ENCODE measurements around the gene ZBTB7A. TPM values are rescaled to one million over a fixed set of nuclear protein-coding genes. Genes with fewer than 3 reads are reported as not detected.

ZBTB7A gene
- total RNA-seq, 1 experiment from 2014 or later = 15.9 TPM

GRCh38 chr19:4036576-4037300 is 30.0 kb downstream of the ZBTB7A start:
- Histone ChIP-seq H3K27ac (no peak overlapping the region), H3K9me3 (replicated peaks) (no peaks in the 10 kb centered on the region), H3K4me1 (replicated peaks) (no peaks in the 10 kb centered on the region), H3K4me3 (no peak overlapping the region), H3K36me3 (peaks cover 48% of the 10 kb centered on the region), H3K27me3 (replicated peaks) (no peaks in the 10 kb centered on the region)
- DNase-seq (ENCODE audit: low read depth in 1 of 2, low spot score in 2 of 2) = no peak

- Histone ChIP-seq H3K36me3 (peaks cover 57% of the 10 kb centered on the region), H3K4me3 (no peak overlapping the region), H3K4me1 (replicated peaks) (no peaks in the 10 kb centered on the region), H3K9me3 (replicated peaks) (no peaks in the 10 kb centered on the region), H3K27me3 (replicated peaks) (no peaks in the 10 kb centered on the region), H3K27ac (no peak overlapping the region)
- no peak for DNase-seq (ENCODE audit: low read depth in 1 of 2, low spot score in 2 of 2)
Measured at GRCh38 chr19:4035582-4035981, 31.1 kb downstream of the ZBTB7A start.

DNA sequence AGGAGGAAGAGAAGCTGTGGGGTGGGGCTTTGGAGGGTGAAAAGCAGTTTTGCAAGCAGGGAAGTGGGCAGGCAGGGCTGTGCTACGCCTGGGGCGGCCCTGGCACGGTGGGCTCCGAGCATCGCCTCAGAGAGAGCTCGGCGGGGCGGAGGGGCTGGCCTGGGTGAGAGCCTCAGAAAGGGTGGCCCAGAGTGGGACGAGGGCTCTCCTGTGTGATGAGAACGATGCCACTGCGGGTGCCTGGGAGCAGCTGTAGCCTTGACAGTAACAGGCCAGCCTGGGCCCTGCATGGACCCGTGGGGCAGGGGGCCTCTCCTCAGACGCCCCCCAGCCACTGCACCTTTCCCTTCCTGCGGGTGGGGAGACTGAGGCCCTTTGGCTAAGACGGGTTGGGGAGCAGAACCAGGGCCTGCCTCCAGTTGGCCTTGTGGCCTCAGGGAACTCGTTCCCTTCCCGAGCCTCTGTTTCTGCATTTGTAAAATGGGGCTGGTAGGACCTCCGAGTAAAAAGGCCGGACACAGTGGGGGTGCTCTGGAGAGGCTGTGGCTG is 31.6 kb downstream of the ZBTB7A start:
- no peak for DNase-seq (ENCODE audit: low read depth in 1 of 2, low spot score in 2 of 2)
- no peak overlapping the region for H3K27ac ChIP-seq
- no peaks in the 10 kb centered on the region for H3K27me3 ChIP-seq (replicated peaks)
- no peak overlapping the region for H3K4me3 ChIP-seq
- no peaks in the 10 kb centered on the region for H3K4me1 ChIP-seq (replicated peaks)
- H3K36me3 ChIP-seq = peaks cover 55% of the 10 kb centered on the region
- H3K9me3 ChIP-seq (replicated peaks) = no peaks in the 10 kb centered on the region

DNA sequence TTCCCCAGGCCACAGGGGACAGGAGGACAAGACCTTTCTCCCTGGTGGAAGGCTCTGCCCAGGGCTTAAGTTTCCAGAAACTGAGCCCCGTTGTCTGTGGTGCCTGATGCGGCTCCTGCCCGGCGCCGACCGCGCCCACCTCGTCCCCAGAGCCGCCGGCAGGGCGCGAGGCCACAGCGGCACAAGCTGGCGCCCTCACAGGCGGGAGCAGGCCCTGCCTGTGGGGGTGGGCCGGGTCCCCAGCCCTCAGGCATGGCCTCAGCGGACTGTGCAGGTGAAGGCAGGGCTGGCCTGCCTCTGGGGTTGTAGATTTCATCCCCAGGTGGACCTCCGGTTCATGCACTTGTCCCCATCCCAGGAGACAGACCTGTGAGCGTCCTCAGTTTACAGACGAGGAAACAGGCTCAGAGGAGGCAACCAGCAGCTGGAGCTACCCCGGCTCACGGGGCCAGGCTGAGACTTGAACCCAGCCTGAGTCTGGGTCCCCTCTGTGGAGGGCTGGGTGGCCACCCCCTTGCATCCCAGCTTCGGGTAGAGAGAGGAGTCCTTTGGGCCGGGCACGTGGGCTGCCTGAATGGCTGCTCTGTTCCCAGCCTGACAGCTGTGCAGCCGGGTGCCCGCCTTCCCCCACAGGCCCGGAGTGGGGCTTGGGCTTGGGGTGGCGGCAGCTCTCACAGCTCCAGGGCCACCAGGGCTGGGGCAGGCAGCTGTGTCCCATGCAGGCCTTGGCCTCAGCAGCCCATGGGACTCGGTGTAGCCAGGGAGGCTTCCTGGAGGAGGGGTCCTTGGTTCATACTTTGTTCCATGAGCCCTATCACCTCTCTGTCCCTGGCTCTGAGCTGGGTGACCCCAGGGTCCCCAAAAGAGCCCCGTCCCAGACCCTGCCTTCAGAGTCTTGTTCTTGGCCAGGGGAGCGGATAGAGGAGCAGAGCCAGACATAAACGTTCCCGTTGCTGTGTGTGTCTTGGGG is 32.4 kb downstream of the ZBTB7A start:
- H3K4me1 ChIP-seq (replicated peaks) = no peaks in the 10 kb centered on the region
- H3K4me3 ChIP-seq = no peak overlapping the region
- H3K27me3 ChIP-seq (replicated peaks) = no peaks in the 10 kb centered on the region
- no peaks in the 10 kb centered on the region for H3K9me3 ChIP-seq (replicated peaks)
- H3K27ac ChIP-seq = no peak overlapping the region
- H3K36me3 ChIP-seq = peaks cover 58% of the 10 kb centered on the region
- DNase-seq (ENCODE audit: low read depth in 1 of 2, low spot score in 2 of 2) = no peak

DNA sequence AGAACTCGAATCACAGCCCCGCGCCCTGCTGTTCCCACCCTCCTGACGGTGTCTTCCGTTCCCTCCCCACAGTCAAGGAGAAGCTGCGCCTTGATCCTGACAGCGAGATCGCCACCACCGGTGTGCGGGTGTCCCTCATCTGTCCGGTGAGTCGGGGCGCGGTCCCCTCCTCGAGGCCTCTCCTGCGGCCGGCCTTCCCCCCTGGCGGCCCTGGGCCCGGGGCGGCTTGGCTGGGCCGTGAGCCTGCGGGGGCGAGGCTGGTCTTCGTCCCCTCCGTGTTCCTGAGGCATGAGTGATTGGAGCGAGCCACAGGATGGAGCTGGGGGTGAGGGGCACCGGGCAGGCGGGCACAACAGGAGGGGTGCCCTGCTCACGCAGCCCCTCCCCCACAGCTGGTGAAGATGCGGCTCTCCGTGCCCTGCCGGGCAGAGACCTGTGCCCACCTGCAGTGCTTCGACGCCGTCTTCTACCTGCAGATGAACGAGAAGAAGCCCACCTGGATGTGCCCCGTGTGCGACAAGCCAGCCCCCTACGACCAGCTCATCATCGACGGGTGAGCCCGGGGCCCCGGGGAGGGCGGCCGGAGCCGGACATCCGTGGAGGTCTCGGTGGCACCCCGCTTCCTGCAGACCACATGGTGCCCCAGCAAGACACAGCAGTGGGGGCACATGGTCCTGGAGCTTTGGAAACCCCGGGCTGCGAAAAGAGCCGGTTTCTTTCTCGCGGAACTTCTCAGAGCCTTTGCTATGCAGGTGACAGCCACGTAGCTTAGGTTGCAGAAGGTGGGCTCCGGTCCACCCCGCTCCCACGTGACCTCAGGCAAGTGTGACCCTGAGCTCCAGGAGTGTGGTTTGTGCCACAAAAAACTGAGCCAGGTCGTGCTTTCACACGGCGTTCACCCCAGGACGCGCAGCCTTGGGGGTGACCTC is 33.4 kb downstream of the ZBTB7A start:
- Histone ChIP-seq H3K4me1 (replicated peaks) (no peaks in the 10 kb centered on the region), H3K9me3 (replicated peaks) (no peaks in the 10 kb centered on the region), H3K27me3 (replicated peaks) (no peaks in the 10 kb centered on the region), H3K27ac (no peak overlapping the region), H3K36me3 (peaks cover 61% of the 10 kb centered on the region), H3K4me3 (no peak overlapping the region)
- DNase-seq (ENCODE audit: low read depth in 1 of 2, low spot score in 2 of 2) = no peak

GRCh38 chr19:4032436-4032835 is 34.3 kb downstream of the ZBTB7A start:
- peaks cover 58% of the 10 kb centered on the region for H3K36me3 ChIP-seq
- no peaks in the 10 kb centered on the region for H3K4me1 ChIP-seq (replicated peaks)

DNA sequence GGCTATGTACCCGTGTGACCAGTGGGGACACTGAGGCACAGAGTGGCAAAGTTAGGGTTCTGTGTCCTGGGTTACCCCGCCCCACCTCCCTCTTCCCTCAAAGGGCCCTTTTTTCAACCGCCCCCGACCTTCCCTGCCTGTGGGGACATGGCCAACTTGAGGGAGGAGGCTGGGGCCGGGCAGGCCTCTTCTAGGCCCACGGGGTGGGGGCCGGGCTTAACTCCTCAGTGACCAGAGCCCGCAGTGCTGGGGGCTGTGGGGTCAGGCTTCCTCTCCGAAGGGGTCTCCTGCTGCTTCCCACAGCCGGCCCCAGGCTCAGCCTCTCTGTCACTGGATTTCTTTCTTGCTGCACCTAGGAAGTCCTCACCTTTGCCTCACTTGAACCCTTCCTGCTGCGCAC is 35.3 kb downstream of the ZBTB7A start:
- DNase-seq (ENCODE audit: low read depth in 1 of 2, low spot score in 2 of 2) = no peak
- Histone ChIP-seq H3K36me3 (peaks cover 53% of the 10 kb centered on the region), H3K4me3 (no peak overlapping the region), H3K9me3 (replicated peaks) (no peaks in the 10 kb centered on the region), H3K27ac (no peak overlapping the region), H3K27me3 (replicated peaks) (no peaks in the 10 kb centered on the region), H3K4me1 (replicated peaks) (no peaks in the 10 kb centered on the region)

More at GRCh38 chr19:4032436-4032835, 34.3 kb downstream of the ZBTB7A start:
- Histone ChIP-seq H3K4me3 (no peak overlapping the region), H3K27me3 (replicated peaks) (no peaks in the 10 kb centered on the region), H3K27ac (no peak overlapping the region), H3K9me3 (replicated peaks) (no peaks in the 10 kb centered on the region)
- no peak for DNase-seq (ENCODE audit: low read depth in 1 of 2, low spot score in 2 of 2)

DNA sequence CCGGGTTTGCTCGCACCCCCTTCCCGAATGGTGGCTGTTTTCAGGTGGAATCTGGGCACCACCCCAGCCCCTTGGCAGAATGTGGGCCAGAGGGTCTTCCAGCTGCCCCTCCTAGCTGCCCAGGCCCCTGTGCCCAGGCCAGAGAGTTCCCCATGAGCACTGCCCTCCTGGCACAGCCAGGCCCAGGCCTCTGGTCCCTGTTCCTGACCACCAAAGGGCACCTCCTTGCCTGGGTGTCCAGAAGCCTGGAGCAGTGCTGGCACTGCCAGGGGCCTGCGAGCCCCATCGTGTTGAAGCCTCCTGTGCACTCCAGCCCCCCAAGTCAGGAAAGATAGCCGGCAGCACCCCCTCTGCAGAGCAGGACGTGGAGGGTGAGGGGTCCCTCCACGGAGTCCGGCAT is 35.7 kb downstream of the ZBTB7A start:
- Histone ChIP-seq H3K4me1 (replicated peaks) (no peaks in the 10 kb centered on the region), H3K4me3 (no peak overlapping the region), H3K27ac (no peak overlapping the region), H3K36me3 (peaks cover 53% of the 10 kb centered on the region), H3K27me3 (replicated peaks) (no peaks in the 10 kb centered on the region), H3K9me3 (replicated peaks) (no peaks in the 10 kb centered on the region)
- no peak for DNase-seq (ENCODE audit: low read depth in 1 of 2, low spot score in 2 of 2)

- Histone ChIP-seq H3K9me3 (replicated peaks) (no peaks in the 10 kb centered on the region), H3K36me3 (peaks cover 53% of the 10 kb centered on the region)
- DNase-seq (ENCODE audit: low read depth in 1 of 2, low spot score in 2 of 2) = no peak
Measured at GRCh38 chr19:4030552-4030951, 36.1 kb downstream of the ZBTB7A start.

DNA sequence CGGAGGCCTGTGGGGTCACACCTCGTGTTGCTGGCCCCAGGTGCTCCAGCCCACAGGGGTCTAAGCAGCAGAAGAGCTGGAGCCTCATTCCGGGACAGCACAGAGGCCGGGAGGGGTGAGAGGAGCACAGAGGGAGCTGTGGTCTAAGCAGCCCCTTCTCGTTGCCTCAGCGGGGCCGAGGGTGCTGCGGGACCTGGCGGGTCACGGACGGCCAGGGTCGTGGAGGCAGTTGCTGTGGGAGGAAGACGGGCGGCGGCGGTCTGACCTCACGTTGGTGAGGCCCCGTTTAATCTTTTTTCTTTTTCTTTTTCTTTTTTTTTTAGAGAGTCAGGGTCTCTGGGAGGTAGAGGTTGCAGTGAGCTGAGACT is 37.5 kb downstream of the ZBTB7A start:
- Histone ChIP-seq H3K27ac (no peak overlapping the region), H3K27me3 (replicated peaks) (no peaks in the 10 kb centered on the region), H3K9me3 (replicated peaks) (no peaks in the 10 kb centered on the region), H3K36me3 (peaks cover 63% of the 10 kb centered on the region), H3K4me1 (replicated peaks) (no peaks in the 10 kb centered on the region), H3K4me3 (no peak overlapping the region)
- no peak for DNase-seq (ENCODE audit: low read depth in 1 of 2, low spot score in 2 of 2)

More at GRCh38 chr19:4030552-4030951, 36.1 kb downstream of the ZBTB7A start:
- no peak overlapping the region for H3K4me3 ChIP-seq
- no peaks in the 10 kb centered on the region for H3K4me1 ChIP-seq (replicated peaks)
- H3K27me3 ChIP-seq (replicated peaks) = no peaks in the 10 kb centered on the region
- no peak overlapping the region for H3K27ac ChIP-seq

DNA sequence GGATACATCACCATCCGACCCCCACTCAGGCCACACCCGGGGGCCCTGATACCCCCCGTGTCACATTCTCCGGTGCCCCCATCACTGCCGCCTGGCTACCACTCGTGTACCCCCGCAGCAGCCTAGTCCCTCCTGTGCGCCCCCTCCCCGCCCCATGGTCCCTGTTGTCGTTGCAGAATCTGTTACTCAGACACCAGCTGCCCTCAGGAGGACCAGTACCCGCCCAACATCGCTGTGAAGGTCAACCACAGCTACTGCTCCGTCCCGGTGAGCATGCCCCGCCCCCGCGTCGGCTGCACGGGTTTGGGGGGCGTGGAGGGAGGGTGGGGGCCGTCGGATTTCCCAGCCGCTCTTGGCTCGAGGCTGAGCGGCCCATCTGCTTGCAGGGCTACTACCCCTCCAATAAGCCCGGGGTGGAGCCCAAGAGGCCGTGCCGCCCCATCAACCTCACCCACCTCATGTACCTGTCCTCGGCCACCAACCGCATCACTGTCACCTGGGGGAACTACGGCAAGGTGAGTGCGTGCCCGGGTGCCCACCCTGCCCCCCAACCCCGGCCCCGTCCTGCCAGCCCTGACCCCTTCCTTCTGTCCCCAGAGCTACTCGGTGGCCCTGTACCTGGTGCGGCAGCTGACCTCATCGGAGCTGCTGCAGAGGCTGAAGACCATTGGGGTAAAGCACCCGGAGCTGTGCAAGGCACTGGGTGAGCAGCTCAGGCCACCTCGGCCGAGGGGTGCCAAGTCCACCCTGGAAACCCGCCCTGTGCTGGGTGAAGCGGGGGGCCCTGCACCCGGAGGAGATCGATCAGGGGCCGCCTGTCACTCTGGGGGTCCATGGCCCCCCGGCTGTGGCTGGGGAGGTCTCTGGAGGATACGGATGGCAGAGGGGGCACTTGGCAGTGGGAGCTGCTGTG is 38.1 kb downstream of the ZBTB7A start:
- Histone ChIP-seq H3K27ac (no peak overlapping the region), H3K4me3 (no peak overlapping the region), H3K36me3 (peaks cover 62% of the 10 kb centered on the region), H3K4me1 (replicated peaks) (no peaks in the 10 kb centered on the region), H3K9me3 (replicated peaks) (no peaks in the 10 kb centered on the region), H3K27me3 (replicated peaks) (no peaks in the 10 kb centered on the region)
- DNase-seq (ENCODE audit: low read depth in 1 of 2, low spot score in 2 of 2) = no peak

GRCh38 chr19:4027146-4027545 is 39.6 kb downstream of the ZBTB7A start:
- Histone ChIP-seq H3K4me1 (replicated peaks) (no peaks in the 10 kb centered on the region), H3K27me3 (replicated peaks) (no peaks in the 10 kb centered on the region), H3K36me3 (peaks cover 47% of the 10 kb centered on the region), H3K9me3 (replicated peaks) (no peaks in the 10 kb centered on the region), H3K4me3 (no peak overlapping the region), H3K27ac (no peak overlapping the region)
- DNase-seq (ENCODE audit: low read depth in 1 of 2, low spot score in 2 of 2) = no peak
